Endodermal cell (in vitro differentiated cells): ENCODE measurements around the gene CBLC. TPM values are rescaled to one million over a fixed set of nuclear protein-coding genes. Genes with fewer than 3 reads are reported as not detected.

Experiments used
- DNase-seq: peaks from one replicate; pipeline ENCODE4 v3.0.0-alpha.2; 2017
- H3K27ac ChIP-seq: 2 replicates; pipeline ENCODE4 v1.5.1; 2013; ENCODE audit warnings: mild to moderate bottlenecking, low read depth, low read length, moderate library complexity
- H3K27me3 ChIP-seq: 2 replicates; pipeline ENCODE4 v1.6.1; 2013; ENCODE audit warnings: mild to moderate bottlenecking, low read length, moderate library complexity; ENCODE audit not compliant: insufficient read depth, control insufficient read depth, poor library complexity, severe bottlenecking
- H3K36me3 ChIP-seq: 2 replicates; pipeline ENCODE4 v1.7.0; 2013; ENCODE audit warnings: mild to moderate bottlenecking, low read length, moderate library complexity; ENCODE audit not compliant: control insufficient read depth, insufficient read depth
- H3K4me1 ChIP-seq: one replicate; pipeline ENCODE4 v1.7.0; 2013; ENCODE audit warnings: low read length; ENCODE audit not compliant: control insufficient read depth, insufficient read depth
- H3K4me3 ChIP-seq: 2 replicates; pipeline ENCODE4 v1.5.1; 2013; ENCODE audit warnings: mild to moderate bottlenecking, low read length, moderate library complexity
- H3K9ac ChIP-seq: 2 replicates; pipeline ENCODE4 v1.6.1; 2013; ENCODE audit warnings: mild to moderate bottlenecking, low read length, moderate library complexity; ENCODE audit not compliant: poor library complexity, severe bottlenecking; ENCODE audit errors: extremely low read depth
- H3K9me3 ChIP-seq: 2 replicates; pipeline ENCODE4 v1.6.1; 2013; ENCODE audit warnings: mild to moderate bottlenecking, low read length, moderate library complexity; ENCODE audit not compliant: control insufficient read depth
- H3K27ac Mint-ChIP-seq: 2 replicates; pipeline ENCODE4 v1.8.0; 2020; ENCODE audit warnings: mixed read lengths
- H3K27me3 Mint-ChIP-seq: 2 replicates; pipeline ENCODE4 v1.8.0; 2021; ENCODE audit warnings: mild to moderate bottlenecking, mixed read lengths; ENCODE audit not compliant: insufficient read depth
- H3K36me3 Mint-ChIP-seq: 2 replicates; pipeline ENCODE4 v1.8.0; 2020; ENCODE audit warnings: low read depth, mixed read lengths
- H3K4me1 Mint-ChIP-seq: 2 replicates; pipeline ENCODE4 v1.8.0; 2020; ENCODE audit warnings: mixed read lengths
- H3K4me3 Mint-ChIP-seq: 2 replicates; pipeline ENCODE4 v1.8.0; 2020; ENCODE audit warnings: mild to moderate bottlenecking, moderate library complexity, mixed read lengths
- H3K9me3 Mint-ChIP-seq: 2 replicates; pipeline ENCODE4 v1.8.0; 2020; ENCODE audit warnings: mild to moderate bottlenecking, mixed read lengths
- WGBS, 2 experiments: methylation state at CpG; one replicate each; pipeline versions ENCODE4 v1.1.5 to v1.1.7; 2013; ENCODE audit warnings: missing lambda C conversion rate in 2 of 2, mixed read lengths in 1 of 2; ENCODE audit not compliant: insufficient coverage in 1 of 2, insufficient read length in 1 of 2; 5-methylcytosine and 5-hydroxymethylcytosine counted together
- total RNA-seq, 2 donors: library from RNA; stranded (reverse); fragmentation: NEBNext Ultra II Directional in 1 of 2; extraction: Animal tissue kit (Norgen Biotek cat#: 25700) in 1 of 2; gene quantifications; 2 replicates in 1 of 2; 3 replicates in 1 of 2; pipeline ENCODE4 v1.2.1, GENCODE V29; 2021
- TF ChIP-seq, protein P1 (sequence below): fragments of 200-600 bp; sonication (generic); conservative IDR thresholded peaks from 2 replicates; pipeline ENCODE4 v1.5.0; 2021; ENCODE audit warnings: antibody characterized with exemption, mild to moderate bottlenecking

Gene CBLC
- total RNA-seq, 2 donors from 2014 or later: 6.6 to 15.5 TPM

DNA sequence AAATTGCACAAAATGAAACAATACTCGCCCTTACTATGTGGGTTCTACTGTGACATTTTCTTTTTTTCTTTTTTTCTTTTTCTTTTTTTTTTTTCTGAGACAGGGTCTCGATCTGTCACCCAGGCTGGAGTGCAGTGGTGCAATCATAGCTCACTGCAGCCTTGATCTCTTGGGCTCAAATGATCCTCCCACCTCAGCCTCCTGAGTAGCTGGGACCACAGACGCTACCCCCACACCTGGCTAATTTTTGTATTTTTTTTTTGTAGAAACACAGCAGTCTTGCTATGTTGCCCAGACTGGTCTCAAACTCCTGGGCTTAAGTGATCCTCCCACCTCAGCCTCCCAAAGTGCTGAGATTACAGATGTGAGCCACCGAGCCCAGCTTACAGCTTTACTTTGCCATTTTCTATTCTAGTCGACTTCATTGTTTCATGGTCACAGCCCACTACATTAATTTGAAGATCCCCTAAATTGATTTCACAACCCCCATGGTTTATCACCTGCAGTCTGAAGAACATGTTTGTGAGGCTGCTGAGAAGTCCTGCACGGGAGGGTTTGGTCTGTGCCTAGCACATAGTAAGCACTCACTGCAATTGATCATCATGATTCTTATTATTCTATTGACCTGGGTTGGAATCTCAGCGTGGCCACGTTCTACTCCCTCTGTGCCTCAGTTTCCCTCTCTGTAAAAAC is 25.4 kb upstream of the CBLC start:
- WGBS, 2 experiments: 81 to 88% methylated on average over 6 to 8 of the region's 8 CpGs
- Histone ChIP-seq H3K9me3 (no peaks in the 10 kb centered on the region), H3K27me3 (peaks cover 54% of the 10 kb centered on the region), H3K4me1 (peaks cover 4% of the 10 kb centered on the region), H3K4me3 (no peak overlapping the region), H3K9ac (no peak overlapping the region), H3K27ac (no peak overlapping the region), H3K36me3 (no peaks in the 10 kb centered on the region)
- no peak overlapping the region for H3K27ac Mint-ChIP-seq
- TF ChIP-seq, protein P1, sequence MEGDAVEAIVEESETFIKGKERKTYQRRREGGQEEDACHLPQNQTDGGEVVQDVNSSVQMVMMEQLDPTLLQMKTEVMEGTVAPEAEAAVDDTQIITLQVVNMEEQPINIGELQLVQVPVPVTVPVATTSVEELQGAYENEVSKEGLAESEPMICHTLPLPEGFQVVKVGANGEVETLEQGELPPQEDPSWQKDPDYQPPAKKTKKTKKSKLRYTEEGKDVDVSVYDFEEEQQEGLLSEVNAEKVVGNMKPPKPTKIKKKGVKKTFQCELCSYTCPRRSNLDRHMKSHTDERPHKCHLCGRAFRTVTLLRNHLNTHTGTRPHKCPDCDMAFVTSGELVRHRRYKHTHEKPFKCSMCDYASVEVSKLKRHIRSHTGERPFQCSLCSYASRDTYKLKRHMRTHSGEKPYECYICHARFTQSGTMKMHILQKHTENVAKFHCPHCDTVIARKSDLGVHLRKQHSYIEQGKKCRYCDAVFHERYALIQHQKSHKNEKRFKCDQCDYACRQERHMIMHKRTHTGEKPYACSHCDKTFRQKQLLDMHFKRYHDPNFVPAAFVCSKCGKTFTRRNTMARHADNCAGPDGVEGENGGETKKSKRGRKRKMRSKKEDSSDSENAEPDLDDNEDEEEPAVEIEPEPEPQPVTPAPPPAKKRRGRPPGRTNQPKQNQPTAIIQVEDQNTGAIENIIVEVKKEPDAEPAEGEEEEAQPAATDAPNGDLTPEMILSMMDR: no peak
- no peaks in the 10 kb centered on the region for H3K36me3 Mint-ChIP-seq
- H3K27me3 Mint-ChIP-seq: peaks cover 92% of the 10 kb centered on the region
- peaks cover 15% of the 10 kb centered on the region for H3K4me1 Mint-ChIP-seq
- H3K9me3 Mint-ChIP-seq: no peaks in the 10 kb centered on the region
- no peak overlapping the region for H3K4me3 Mint-ChIP-seq
- DNase-seq: no peak

DNA sequence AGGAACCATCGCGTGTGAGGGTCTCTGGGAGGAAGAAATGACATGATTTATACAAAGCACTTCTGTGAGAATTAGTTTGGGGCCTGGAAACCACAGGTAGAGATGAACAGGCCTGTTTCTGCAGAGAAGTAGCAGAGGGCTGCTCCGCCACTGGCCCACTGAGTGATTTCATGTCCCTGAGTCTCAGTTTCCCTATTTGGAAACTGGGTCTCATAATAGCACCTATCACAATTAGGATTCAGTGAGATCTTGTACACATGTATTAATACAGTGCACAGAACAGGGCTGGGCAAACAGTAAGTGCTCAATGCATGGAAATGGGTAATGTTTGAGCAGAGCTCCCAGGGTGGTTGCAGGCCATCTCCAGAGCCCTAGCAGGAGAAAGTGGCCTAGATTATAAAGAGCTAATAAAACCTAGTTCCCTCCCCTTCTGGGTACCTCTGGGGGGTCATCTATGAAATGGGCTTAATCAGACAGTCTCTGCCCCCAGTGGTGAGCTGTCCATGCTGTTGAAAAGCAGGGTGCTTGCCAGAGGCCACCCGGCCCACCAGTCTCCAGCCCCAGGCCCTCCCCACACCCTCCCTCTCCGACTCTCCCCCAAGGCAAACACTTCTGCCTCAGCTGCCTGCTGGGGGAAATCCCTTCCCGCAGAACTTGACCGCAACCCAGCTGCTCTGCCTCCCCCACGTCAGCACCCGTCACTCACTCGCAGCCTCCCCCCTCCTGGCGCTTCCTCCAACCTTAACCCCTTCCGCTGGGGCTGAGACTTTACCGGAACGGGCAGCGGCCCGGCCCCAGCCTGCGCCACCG is 24.7 kb upstream of the CBLC start:
- H3K9me3 Mint-ChIP-seq: no peaks in the 10 kb centered on the region
- Histone ChIP-seq H3K4me1 (peaks cover 4% of the 10 kb centered on the region), H3K27ac (no peak overlapping the region), H3K9ac (no peak overlapping the region), H3K36me3 (no peaks in the 10 kb centered on the region), H3K9me3 (no peaks in the 10 kb centered on the region), H3K27me3 (peaks cover 53% of the 10 kb centered on the region), H3K4me3 (peak overlapping the region; percentile 59)
- peaks cover 93% of the 10 kb centered on the region for H3K27me3 Mint-ChIP-seq
- no peak overlapping the region for H3K27ac Mint-ChIP-seq
- H3K36me3 Mint-ChIP-seq: no peaks in the 10 kb centered on the region
- TF ChIP-seq, protein P1: peak; percentile 19
- peaks cover 11% of the 10 kb centered on the region for H3K4me1 Mint-ChIP-seq
- H3K4me3 Mint-ChIP-seq: peak overlapping the region; percentile 52
- DNase-seq: peak; percentile 89
- WGBS, 2 experiments: 20 to 48% methylated on average over 7 to 18 of the region's 18 CpGs

DNA sequence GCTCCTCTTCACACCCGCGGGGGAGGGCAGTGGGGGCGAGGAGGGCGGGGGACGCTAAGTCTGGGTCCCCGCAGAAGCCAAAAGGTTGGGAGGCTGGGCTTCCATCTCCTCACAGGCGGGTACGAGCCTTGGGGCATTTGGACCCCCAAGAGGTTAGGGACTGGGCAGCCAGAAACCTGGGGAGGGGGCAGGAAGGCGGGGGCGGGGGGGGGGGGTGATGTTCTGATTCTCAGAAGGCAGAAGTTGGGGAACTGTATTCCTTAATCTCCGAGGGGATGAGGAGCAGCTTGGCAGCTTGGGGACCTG is 24.1 kb upstream of the CBLC start:
- H3K36me3 ChIP-seq: no peaks in the 10 kb centered on the region
- no peaks in the 10 kb centered on the region for H3K9me3 ChIP-seq
- peaks cover 52% of the 10 kb centered on the region for H3K27me3 ChIP-seq
- TF ChIP-seq, protein P1: no peak
- Mint-ChIP-seq H3K4me1 (peaks cover 13% of the 10 kb centered on the region), H3K36me3 (no peaks in the 10 kb centered on the region), H3K27me3 (peaks cover 96% of the 10 kb centered on the region), H3K9me3 (no peaks in the 10 kb centered on the region), H3K4me3 (peak overlapping the region; percentile 52), H3K27ac (no peak overlapping the region)
- no peak overlapping the region for H3K27ac ChIP-seq
- no peak for DNase-seq
- peak overlapping the region; percentile 71 for H3K4me3 ChIP-seq
- peaks cover 4% of the 10 kb centered on the region for H3K4me1 ChIP-seq
- H3K9ac ChIP-seq: no peak overlapping the region
- 0 to 4% methylated on average over 3 to 9 of the region's 11 CpGs for WGBS, 2 experiments
